Measurements from ENCODE around the gene RAD23B. TPM values are rescaled to one million over a fixed set of nuclear protein-coding genes. Genes with fewer than 3 reads are reported as not detected.

The RAD23B gene
- total and polyA plus RNA-seq, 2 of the 13 experiments (the other 11 are each of a cell fraction or from before 2014, with no cell fraction given) = 133 to 156 TPM

GRCh38 chr9:107283623-107284616, 841 bp downstream of the RAD23B start (continued):
- TF ChIP-seq HHEX (CRISPR knock-in tag; IDR thresholded peaks at IDR 0.05) = no peak
- 0 out of 2 replicates have a peak, but pooled peaks have one; percentile 8 for TF ChIP-seq ZBTB2 (CRISPR knock-in tag; IDR thresholded peaks at IDR 0.05; ENCODE audit: low read depth)
- TF ChIP-seq UBTF (CRISPR knock-in tag; IDR thresholded peaks at IDR 0.05) = peak; percentile 71; the same call in 1 of the 2 replicates
- no peak for TF ChIP-seq SMYD3 (CRISPR knock-in tag; IDR thresholded peaks at IDR 0.05)
- no peak for TF ChIP-seq PREB (CRISPR knock-in tag; IDR thresholded peaks at IDR 0.05)
- peak; percentile 61; the same call in 1 of the 2 replicates for TF ChIP-seq ZNF879 (CRISPR knock-in tag; IDR thresholded peaks at IDR 0.05)
- TF ChIP-seq RFX1 (IDR thresholded peaks at IDR 0.05) = no peak
- peak; percentile 88 for TF ChIP-seq SIX1 (CRISPR knock-in tag; IDR thresholded peaks at IDR 0.05; ENCODE audit: borderline replicate concordance)
- TF ChIP-seq SNAPC5 (CRISPR knock-in tag; IDR thresholded peaks at IDR 0.05; ENCODE audit: borderline replicate concordance) = no peak
- TF ChIP-seq ARHGAP35 (CRISPR knock-in tag; IDR thresholded peaks at IDR 0.05; ENCODE audit: borderline replicate concordance) = peak; percentile 47; the same call in 1 of the 2 replicates
- 0 out of 2 replicates have a peak, but pooled peaks have one; percentile 30 for TF ChIP-seq NPAS2 (CRISPR knock-in tag; IDR thresholded peaks at IDR 0.05; ENCODE audit: borderline replicate concordance)
- 0 out of 2 replicates have a peak, but pooled peaks have one; percentile 41 for TF ChIP-seq ZNF331 (CRISPR knock-in tag; IDR thresholded peaks at IDR 0.05)
- no peak for TF ChIP-seq FOXM1 (CRISPR knock-in tag; IDR thresholded peaks at IDR 0.05)
- TF ChIP-seq ZFX (CRISPR knock-in tag; IDR thresholded peaks at IDR 0.05; ENCODE audit: low read depth) = peak; percentile 84
- TF ChIP-seq MTERF4 (CRISPR knock-in tag; IDR thresholded peaks at IDR 0.05) = no peak
- TF ChIP-seq CCDC6 (CRISPR knock-in tag; IDR thresholded peaks at IDR 0.05) = 0 out of 2 replicates have a peak, but pooled peaks have one; percentile 9
- TF ChIP-seq ZBTB49 (CRISPR knock-in tag; IDR thresholded peaks at IDR 0.05; ENCODE audit: borderline replicate concordance) = peak; percentile 62; the same call in 1 of the 2 replicates
- TF ChIP-seq NFYC (CRISPR knock-in tag; IDR thresholded peaks at IDR 0.05) = no peak
- 0 out of 2 replicates have a peak, but pooled peaks have one; percentile 17 for TF ChIP-seq HOXA3 (CRISPR knock-in tag; IDR thresholded peaks at IDR 0.05)
- TF ChIP-seq NFATC3 (CRISPR knock-in tag; IDR thresholded peaks at IDR 0.05) = no peak

All from HepG2 (cell line).